Mucosa of stomach (tissue), 1 donor: ENCODE measurements around the gene MYO5C.

ENCODE experiments used
- H3K27me3 ChIP-seq: one replicate; pipeline ENCODE4 v1.7.0; 2013; ENCODE audit warnings: mild to moderate bottlenecking, low read length; ENCODE audit not compliant: control insufficient read depth, insufficient read depth
- H3K36me3 ChIP-seq: one replicate; pipeline ENCODE4 v1.7.0; 2013; ENCODE audit warnings: low read length; ENCODE audit not compliant: control insufficient read depth, insufficient read depth
- H3K4me1 ChIP-seq: one replicate; pipeline ENCODE4 v1.7.0; 2013; ENCODE audit warnings: mild to moderate bottlenecking, low read length; ENCODE audit not compliant: control insufficient read depth, insufficient read depth
- H3K4me3 ChIP-seq: one replicate; pipeline ENCODE4 v1.7.0; 2013; ENCODE audit warnings: low read length
- H3K9ac ChIP-seq: one replicate; pipeline ENCODE4 v1.7.0; 2013; ENCODE audit warnings: mild to moderate bottlenecking, low read length, moderate library complexity
- H3K9me3 ChIP-seq: one replicate; pipeline ENCODE4 v1.7.0; 2013; ENCODE audit warnings: mild to moderate bottlenecking, low read length, moderate library complexity; ENCODE audit not compliant: control insufficient read depth
- donor health status: Pancreatic carcinoma.

MYO5C gene

DNA sequence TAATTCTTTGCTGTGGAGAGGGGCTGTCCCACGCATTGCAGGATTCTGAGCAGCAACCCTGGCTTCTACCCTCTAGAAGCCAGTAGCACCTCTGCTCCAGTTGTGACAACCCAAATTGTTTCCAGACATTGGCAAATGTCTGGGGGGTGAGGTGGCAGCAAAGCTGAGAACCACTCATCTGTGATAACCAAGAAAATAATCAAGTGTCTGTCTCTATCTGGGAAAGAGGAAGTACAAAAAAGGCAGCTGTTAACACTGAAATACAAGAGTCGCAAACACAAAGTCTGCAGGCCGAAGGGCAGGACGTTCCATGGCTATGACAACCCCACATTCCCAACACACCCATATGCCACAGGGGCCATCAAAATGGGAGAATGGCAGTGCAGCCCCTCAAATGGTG is 62.2 kb downstream of the MYO5C start:
- H3K27me3 ChIP-seq = no peaks in the 10 kb centered on the region
- H3K36me3 ChIP-seq = peaks cover 5% of the 10 kb centered on the region
- H3K9me3 ChIP-seq = no peaks in the 10 kb centered on the region
- no peak overlapping the region for H3K9ac ChIP-seq
- H3K4me3 ChIP-seq = no peak overlapping the region
- H3K4me1 ChIP-seq = peaks cover 9% of the 10 kb centered on the region

DNA sequence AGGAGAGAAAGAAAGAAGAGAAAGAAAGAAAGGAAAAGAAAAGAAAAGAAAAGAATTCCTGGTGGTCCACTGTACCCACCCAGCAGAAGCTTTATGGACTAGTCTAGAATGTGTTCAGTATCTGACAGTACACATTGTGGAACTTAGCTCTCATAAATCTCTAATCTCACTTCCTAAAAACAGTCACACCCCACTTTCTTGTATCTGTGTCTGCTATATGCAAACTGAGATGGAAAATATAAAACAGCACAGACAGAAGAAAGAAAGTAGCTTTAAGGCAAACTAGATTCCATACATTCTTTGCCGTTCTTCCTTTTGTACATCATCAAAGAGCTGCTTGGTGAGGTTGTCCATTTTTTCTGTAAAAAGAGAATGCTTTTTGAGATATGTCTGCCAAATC is 63.3 kb downstream of the MYO5C start:
- Histone ChIP-seq H3K9me3 (no peaks in the 10 kb centered on the region), H3K36me3 (peaks cover 5% of the 10 kb centered on the region), H3K27me3 (no peaks in the 10 kb centered on the region), H3K4me3 (no peak overlapping the region), H3K4me1 (peaks cover 9% of the 10 kb centered on the region), H3K9ac (no peak overlapping the region)

DNA sequence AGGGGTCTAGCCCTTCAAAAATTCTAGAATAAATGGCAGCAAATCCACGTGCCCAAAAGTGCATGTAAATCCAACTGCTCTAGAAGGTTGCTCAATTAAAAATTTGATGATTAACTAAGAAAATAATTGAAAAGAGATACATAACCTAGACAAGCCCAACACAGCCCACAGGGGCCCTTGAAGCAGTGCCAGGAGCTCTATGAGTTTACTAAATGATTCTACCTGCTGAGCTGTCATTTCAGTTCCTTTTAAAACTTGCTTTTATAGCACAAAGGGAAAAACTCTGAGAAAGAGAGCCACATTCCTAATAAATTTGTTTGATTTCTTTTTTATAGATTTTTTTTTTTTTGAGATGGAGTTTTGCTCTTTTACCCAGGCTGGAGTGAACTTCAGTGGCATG is 65.5 kb downstream of the MYO5C start:
- no peaks in the 10 kb centered on the region for H3K9me3 ChIP-seq
- H3K9ac ChIP-seq = no peak overlapping the region
- H3K36me3 ChIP-seq = peaks cover 5% of the 10 kb centered on the region
- H3K4me1 ChIP-seq = peaks cover 9% of the 10 kb centered on the region
- no peaks in the 10 kb centered on the region for H3K27me3 ChIP-seq
- H3K4me3 ChIP-seq = no peak overlapping the region

GRCh38 chr15:52228921-52229320 is 66.7 kb downstream of the MYO5C start:
- Histone ChIP-seq H3K27me3 (no peaks in the 10 kb centered on the region), H3K36me3 (no peaks in the 10 kb centered on the region), H3K9ac (no peak overlapping the region), H3K4me1 (peaks cover 9% of the 10 kb centered on the region), H3K9me3 (no peaks in the 10 kb centered on the region), H3K4me3 (no peak overlapping the region)

- Histone ChIP-seq H3K4me1 (peaks cover 9% of the 10 kb centered on the region), H3K9ac (no peak overlapping the region), H3K4me3 (no peak overlapping the region), H3K9me3 (no peaks in the 10 kb centered on the region), H3K27me3 (no peaks in the 10 kb centered on the region), H3K36me3 (peaks cover 2% of the 10 kb centered on the region)
Observed at GRCh38 chr15:52227456-52227855, 68.1 kb downstream of the MYO5C start.

DNA sequence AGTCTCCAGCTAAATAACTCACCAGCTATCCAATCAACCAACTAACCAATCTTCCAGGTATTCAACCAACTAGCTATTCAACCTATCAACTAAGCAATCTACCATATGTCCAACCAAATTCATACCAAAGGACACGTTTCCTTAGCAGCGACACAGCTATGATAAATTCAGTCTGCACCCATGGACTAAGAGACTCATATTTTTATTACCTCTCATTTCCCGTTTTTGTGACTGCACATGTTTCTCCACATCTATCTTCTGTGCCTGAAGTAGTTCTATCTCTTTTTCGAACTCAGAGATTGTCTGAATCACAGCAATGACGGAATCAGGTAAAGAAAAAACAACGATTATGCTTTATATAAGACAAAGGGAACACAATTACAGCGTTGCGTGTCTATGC is 70.4 kb downstream of the MYO5C start:
- Histone ChIP-seq H3K36me3 (peaks cover 8% of the 10 kb centered on the region), H3K4me3 (no peak overlapping the region), H3K4me1 (peaks cover 9% of the 10 kb centered on the region), H3K9ac (no peak overlapping the region), H3K27me3 (no peaks in the 10 kb centered on the region), H3K9me3 (no peaks in the 10 kb centered on the region)

DNA sequence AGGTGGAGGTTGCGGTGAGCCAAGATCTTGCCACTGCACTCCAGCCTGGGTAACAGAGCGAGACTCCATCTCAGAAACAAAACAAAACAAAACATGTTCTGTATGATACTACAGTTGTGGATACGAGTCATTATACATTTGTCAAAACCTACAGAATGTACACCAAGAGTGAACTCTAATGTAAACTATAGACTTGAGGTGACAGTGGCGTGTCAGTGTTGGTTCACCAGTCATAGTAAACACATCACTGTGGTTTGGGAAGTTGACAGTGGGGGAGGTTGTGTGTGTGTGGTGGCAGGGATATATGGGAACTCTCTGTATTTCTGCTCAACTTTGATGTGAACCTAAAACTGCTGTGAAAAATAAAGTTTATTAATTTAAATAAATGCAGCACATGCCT is 71.4 kb downstream of the MYO5C start:
- Histone ChIP-seq H3K4me3 (no peak overlapping the region), H3K9ac (no peak overlapping the region), H3K4me1 (peaks cover 6% of the 10 kb centered on the region), H3K36me3 (peaks cover 11% of the 10 kb centered on the region), H3K27me3 (no peaks in the 10 kb centered on the region), H3K9me3 (no peaks in the 10 kb centered on the region)

- H3K4me1 ChIP-seq = no peaks in the 10 kb centered on the region
- H3K4me3 ChIP-seq = no peak overlapping the region
- H3K9me3 ChIP-seq = no peaks in the 10 kb centered on the region
- H3K36me3 ChIP-seq = peaks cover 20% of the 10 kb centered on the region
- no peak overlapping the region for H3K9ac ChIP-seq
- H3K27me3 ChIP-seq = no peaks in the 10 kb centered on the region
Observed at GRCh38 chr15:52221730-52222129, 73.9 kb downstream of the MYO5C start.

GRCh38 chr15:52220937-52221660 is 74.5 kb downstream of the MYO5C start:
- Histone ChIP-seq H3K4me3 (no peak overlapping the region), H3K4me1 (no peaks in the 10 kb centered on the region), H3K27me3 (no peaks in the 10 kb centered on the region), H3K9ac (no peak overlapping the region), H3K9me3 (no peaks in the 10 kb centered on the region), H3K36me3 (peaks cover 23% of the 10 kb centered on the region)

DNA sequence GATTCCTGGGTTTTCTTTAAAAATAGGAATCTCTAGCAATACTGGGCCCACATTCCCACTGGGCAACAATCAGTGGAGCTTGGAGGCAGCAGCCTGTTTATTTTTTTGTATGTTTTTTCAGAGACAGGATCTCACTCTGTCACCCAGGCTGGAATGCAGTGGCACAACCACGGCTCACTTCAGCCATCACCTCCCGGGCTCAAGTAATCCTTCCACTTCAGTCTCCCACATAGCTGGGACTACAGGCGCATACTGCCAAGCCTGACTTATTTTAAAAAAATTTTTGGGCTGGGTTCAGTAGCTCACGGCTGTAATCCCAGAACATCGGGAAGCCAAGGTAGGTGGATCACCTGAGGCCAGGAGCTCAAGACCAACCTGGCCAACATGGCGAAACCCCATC is 75.4 kb downstream of the MYO5C start:
- Histone ChIP-seq H3K9me3 (no peaks in the 10 kb centered on the region), H3K4me1 (no peaks in the 10 kb centered on the region), H3K9ac (no peak overlapping the region), H3K36me3 (peaks cover 23% of the 10 kb centered on the region), H3K4me3 (no peak overlapping the region), H3K27me3 (no peaks in the 10 kb centered on the region)

DNA sequence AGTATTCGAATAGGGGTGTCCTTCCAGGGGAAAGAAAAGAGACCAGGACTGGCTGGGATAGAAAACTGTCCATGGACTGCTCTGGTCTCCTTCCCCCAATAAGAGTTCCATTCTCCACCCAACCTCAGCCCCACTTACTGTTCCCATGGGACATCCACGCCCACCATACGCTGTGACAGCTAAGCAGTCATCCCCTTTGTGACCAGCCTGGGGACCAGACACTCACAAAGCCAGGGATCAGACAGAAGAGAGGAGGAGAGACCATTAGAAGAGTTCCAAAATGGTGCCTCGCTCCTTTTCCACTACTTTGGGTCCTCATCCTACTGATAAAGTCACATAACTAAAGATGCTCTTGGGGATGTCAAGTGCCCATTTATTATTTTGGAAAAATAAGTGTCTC is 76.8 kb downstream of the MYO5C start:
- no peaks in the 10 kb centered on the region for H3K27me3 ChIP-seq
- H3K4me1 ChIP-seq = no peaks in the 10 kb centered on the region
- H3K9ac ChIP-seq = no peak overlapping the region
- no peak overlapping the region for H3K4me3 ChIP-seq
- no peaks in the 10 kb centered on the region for H3K9me3 ChIP-seq
- peaks cover 23% of the 10 kb centered on the region for H3K36me3 ChIP-seq

DNA sequence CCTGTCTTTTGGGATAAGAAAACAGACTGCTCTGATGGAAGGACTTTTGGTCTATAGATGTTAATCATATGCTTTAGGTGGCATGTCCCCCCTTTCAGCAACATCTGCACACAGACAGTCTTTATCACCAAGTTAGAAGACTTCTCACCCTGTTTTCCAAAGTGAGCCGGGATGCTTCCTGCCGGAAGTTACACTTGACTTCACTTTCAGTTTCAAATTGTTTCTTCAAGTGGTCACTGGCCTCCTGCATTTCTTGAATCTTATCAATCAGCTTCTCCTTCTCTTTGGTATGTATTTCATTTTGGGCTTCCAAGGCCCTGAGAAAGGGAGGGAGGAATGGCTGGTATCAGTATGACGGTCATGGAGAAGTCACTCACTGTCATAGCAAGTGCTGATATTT is 77.2 kb downstream of the MYO5C start:
- Histone ChIP-seq H3K27me3 (no peaks in the 10 kb centered on the region), H3K9me3 (no peaks in the 10 kb centered on the region), H3K4me3 (no peak overlapping the region), H3K4me1 (no peaks in the 10 kb centered on the region), H3K9ac (no peak overlapping the region), H3K36me3 (peaks cover 23% of the 10 kb centered on the region)

DNA sequence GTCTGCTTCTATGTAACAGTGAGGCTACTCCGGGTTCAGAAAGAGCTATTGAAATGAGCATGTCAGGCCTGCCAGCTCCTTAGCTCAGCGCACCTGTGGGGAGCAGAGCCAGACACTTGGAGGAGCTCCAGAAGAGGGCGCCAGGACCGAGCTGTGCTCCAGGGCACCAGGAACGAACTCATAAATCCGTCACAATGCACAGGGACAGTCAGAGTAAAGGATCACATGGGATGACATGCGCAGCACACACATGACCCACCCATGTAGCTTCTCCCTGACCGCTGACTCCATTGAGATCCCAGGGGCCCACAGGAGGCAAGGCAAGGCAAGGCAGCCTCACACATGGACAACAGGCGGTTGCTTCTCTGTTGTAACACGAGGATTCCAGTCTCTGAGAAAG is 78.4 kb downstream of the MYO5C start:
- Histone ChIP-seq H3K9me3 (no peaks in the 10 kb centered on the region), H3K9ac (no peak overlapping the region), H3K4me3 (no peak overlapping the region), H3K36me3 (peaks cover 18% of the 10 kb centered on the region), H3K4me1 (no peaks in the 10 kb centered on the region), H3K27me3 (no peaks in the 10 kb centered on the region)
